Endothelial cell of umbilical vein (primary cell): ENCODE data around the gene NALCN.

Experiments used
- CTCF ChIP-seq, 2 donors: IDR thresholded peaks; 1 replicate in 1 of 2; 2 replicates in 1 of 2; pipeline ENCODE4 v1.5.1; 2011; ENCODE audit warnings: low read length in 2 of 2, mild to moderate bottlenecking in 2 of 2, moderate library complexity in 2 of 2, control low read depth in 1 of 2, inconsistent platforms in 1 of 2, low read depth in 1 of 2; ENCODE audit not compliant: insufficient read depth in 1 of 2; ENCODE audit errors: extremely low read depth in 1 of 2
- POLR2A ChIP-seq: IDR thresholded peaks from 2 replicates; pipeline ENCODE4 v1.6.1; 2012; ENCODE audit warnings: low read depth, mild to moderate bottlenecking, control low read depth, low read length

- TF ChIP-seq CTCF (IDR thresholded peaks at IDR 0.05; ENCODE audit: extremely low read depth in 1 of 2, insufficient read depth in 1 of 2, low read depth in 1 of 2, low read length in 2 of 2), result no peak
- TF ChIP-seq POLR2A, result no peak
Observed at GRCh38 chr13:101423872-101424271, 7.6 kb upstream of the NALCN start.
